BLaER1 treated with 17β-estradiol and CSF1 and Interleukin-3, amounts not matched to agents 10 nM and 100 nM (cell line): ENCODE data around the gene MUSK.
"Not testable (repeated sequence)": the region's sequence is repeated elsewhere in the genome, so short reads cannot be mapped to it uniquely, and the experiment has no call there.

Experiments
- H3K27ac ChIP-seq, 11 experiments: shearing (Covaris generic); formaldehyde crosslinking; 2 replicates each; pipeline ENCODE4 v1.8.1; 2022
- H3K27me3 ChIP-seq, 11 experiments: shearing (Covaris generic); formaldehyde crosslinking; 2 replicates each; pipeline ENCODE4 v1.8.1; 2022
- H3K36me3 ChIP-seq, 11 experiments: shearing (Covaris generic); formaldehyde crosslinking; 2 replicates each; pipeline ENCODE4 v1.8.1; 2022
- H3K4me1 ChIP-seq, 10 experiments: shearing (Covaris generic); formaldehyde crosslinking; 2 replicates each; pipeline ENCODE4 v1.8.1; 2022
- H3K4me2 ChIP-seq, 11 experiments: shearing (Covaris generic); formaldehyde crosslinking; 2 replicates each; pipeline ENCODE4 v1.8.1; 2022
- H3K4me3 ChIP-seq, 10 experiments: shearing (Covaris generic); formaldehyde crosslinking; 2 replicates each; pipeline ENCODE4 v1.8.1; 2022
- H3K9ac ChIP-seq, 11 experiments: shearing (Covaris generic); formaldehyde crosslinking; 2 replicates each; pipeline ENCODE4 v1.8.1; 2022
- H3K9me3 ChIP-seq, 11 experiments: shearing (Covaris generic); formaldehyde crosslinking; replicated peaks in 1 of 11; 2 replicates each; pipeline ENCODE4 v1.8.1; 2022
- H4K20me1 ChIP-seq, 11 experiments: shearing (Covaris generic); formaldehyde crosslinking; 2 replicates each; pipeline ENCODE4 v1.8.1; 2022
- Cebpa-rat ChIP-seq, 11 experiments: shearing (Covaris generic); IDR thresholded peaks; 2 replicates each; pipeline ENCODE4 v1.8.1; 2022

Gene MUSK

GRCh38 chr9:110808599-110808980, 140.0 kb downstream of the MUSK start:
- no peak for TF ChIP-seq Cebpa-rat (IDR thresholded peaks at IDR 0.05)
- no peak overlapping the region for H3K9ac ChIP-seq
- peaks cover 0 to 2% (median 0%) of the 10 kb centered on the region in 11 experiments; a peak in 2 of 22 replicates for H3K9me3 ChIP-seq
- no peak overlapping the region for H3K4me3 ChIP-seq
- H3K27ac ChIP-seq = no peak overlapping the region
- no peaks in the 10 kb centered on the region for H4K20me1 ChIP-seq
- H3K36me3 ChIP-seq = no peaks in the 10 kb centered on the region
- peaks cover 0 to 4% (median 0%) of the 10 kb centered on the region in 10 experiments; a peak in 2 of 20 replicates for H3K4me1 ChIP-seq
- H3K4me2 ChIP-seq = no peak overlapping the region
- H3K27me3 ChIP-seq = no peaks in the 10 kb centered on the region

- Histone ChIP-seq H3K27me3 (no peaks in the 10 kb centered on the region), H3K27ac (no peak overlapping the region), H3K4me2 (no peak overlapping the region), H3K9ac (no peak overlapping the region), H3K4me3 (no peak overlapping the region), H4K20me1 (no peaks in the 10 kb centered on the region), H3K36me3 (no peaks in the 10 kb centered on the region), H3K9me3 (peaks cover 0 to 8% (median 0%) of the 10 kb centered on the region in 11 experiments; a peak in 4 of 22 replicates), H3K4me1 (no peaks in the 10 kb centered on the region)
- no peak for TF ChIP-seq Cebpa-rat (IDR thresholded peaks at IDR 0.05)
Measured at GRCh38 chr9:110809038-110809595, 140.5 kb downstream of the MUSK start.

- no peaks in the 10 kb centered on the region for H3K27me3 ChIP-seq
- peaks cover 0 to 10% (median 0%) of the 10 kb centered on the region in 11 experiments; a peak in 4 of 22 replicates for H3K9me3 ChIP-seq
- no peaks in the 10 kb centered on the region for H3K36me3 ChIP-seq
- no peak overlapping the region for H3K4me3 ChIP-seq
- H3K4me1 ChIP-seq = peaks cover 0 to 6% (median 0%) of the 10 kb centered on the region in 10 experiments; a peak in 4 of 20 replicates
- H3K27ac ChIP-seq = no peak overlapping the region
- no peaks in the 10 kb centered on the region for H4K20me1 ChIP-seq
- TF ChIP-seq Cebpa-rat (IDR thresholded peaks at IDR 0.05) = no peak
- H3K4me2 ChIP-seq = no peak overlapping the region
- no peak overlapping the region for H3K9ac ChIP-seq
Measured at GRCh38 chr9:110810262-110810976, 141.8 kb downstream of the MUSK start.

DNA sequence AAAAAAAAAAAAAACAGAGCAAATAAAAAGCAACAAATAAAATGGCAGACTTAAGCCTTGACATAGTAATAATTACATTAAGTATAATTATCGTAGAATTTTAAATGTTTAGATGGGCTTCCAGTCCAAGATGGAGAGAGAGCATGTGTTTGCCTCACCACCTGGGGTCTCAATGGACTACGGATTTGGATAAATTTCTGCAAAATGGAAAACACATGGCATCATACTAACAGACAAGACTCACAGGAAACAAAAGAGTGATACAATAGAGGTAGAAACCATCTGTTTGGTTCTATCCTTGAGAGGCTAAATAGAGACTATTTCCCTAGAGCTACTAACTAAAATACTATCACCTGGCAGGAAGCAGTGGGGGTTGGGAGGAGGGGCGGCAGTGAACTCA, 144.3 kb downstream of the MUSK start:
- H3K4me3 ChIP-seq = no peak overlapping the region
- H3K27ac ChIP-seq = no peak overlapping the region
- no peak for TF ChIP-seq Cebpa-rat (IDR thresholded peaks at IDR 0.05)

GRCh38 chr9:110814159-110814558, 145.6 kb downstream of the MUSK start:
- Histone ChIP-seq H3K27ac (no peak overlapping the region), H3K4me2 (no peak overlapping the region), H4K20me1 (no peaks in the 10 kb centered on the region), H3K9me3 (peaks cover 0 to 10% (median 0%) of the 10 kb centered on the region in 11 experiments; a peak in 4 of 22 replicates), H3K27me3 (no peaks in the 10 kb centered on the region), H3K4me1 (peaks cover 0 to 11% (median 0%) of the 10 kb centered on the region in 10 experiments; a peak in 4 of 20 replicates), H3K36me3 (no peaks in the 10 kb centered on the region), H3K4me3 (no peak overlapping the region), H3K9ac (no peak overlapping the region)
- no peak for TF ChIP-seq Cebpa-rat (IDR thresholded peaks at IDR 0.05)

More for the DNA sequence above, 144.3 kb downstream of the MUSK start:
- Histone ChIP-seq H3K4me2 (no peak overlapping the region), H3K9ac (no peak overlapping the region), H3K4me1 (peaks cover 0 to 11% (median 0%) of the 10 kb centered on the region in 10 experiments; a peak in 4 of 20 replicates), H3K36me3 (no peaks in the 10 kb centered on the region), H4K20me1 (no peaks in the 10 kb centered on the region), H3K27me3 (no peaks in the 10 kb centered on the region), H3K9me3 (peaks cover 0 to 10% (median 0%) of the 10 kb centered on the region in 11 experiments; a peak in 4 of 22 replicates)

DNA sequence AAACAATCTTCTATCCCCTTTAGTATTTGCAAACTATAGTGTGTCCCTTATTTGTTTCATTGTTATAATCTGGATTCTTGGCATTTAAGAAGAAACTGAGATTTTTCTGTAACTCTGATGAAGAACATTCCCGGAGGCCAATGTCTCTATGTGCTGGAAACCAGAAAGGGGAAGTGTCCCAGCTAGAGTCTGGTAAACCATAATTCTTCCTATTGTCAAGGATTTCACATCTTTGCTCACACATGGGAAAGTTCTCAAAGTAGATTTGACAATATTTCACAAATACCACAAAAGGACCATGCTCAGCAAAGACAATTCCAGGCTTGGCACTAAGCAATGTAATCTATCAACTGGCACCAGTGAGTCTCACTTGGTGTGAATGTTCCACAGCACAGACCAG, 146.8 kb downstream of the MUSK start:
- H3K27ac ChIP-seq = no peak overlapping the region; a peak in 2 of 22 replicates
- peak overlapping the region in 2 of 11 experiments; percentile 48 to 58; a peak in 3 of 22 replicates for H3K4me2 ChIP-seq
- H4K20me1 ChIP-seq = no peaks in the 10 kb centered on the region
- no peak overlapping the region for H3K9ac ChIP-seq
- peaks cover 0 to 10% (median 0%) of the 10 kb centered on the region in 11 experiments; a peak in 4 of 22 replicates for H3K9me3 ChIP-seq
- H3K4me3 ChIP-seq = no peak overlapping the region
- peaks cover 0 to 11% (median 0%) of the 10 kb centered on the region in 10 experiments; a peak in 4 of 20 replicates for H3K4me1 ChIP-seq
- no peak for TF ChIP-seq Cebpa-rat (IDR thresholded peaks at IDR 0.05)
- no peaks in the 10 kb centered on the region for H3K27me3 ChIP-seq
- no peaks in the 10 kb centered on the region for H3K36me3 ChIP-seq

GRCh38 chr9:110820381-110820780, 151.8 kb downstream of the MUSK start:
- H3K27ac ChIP-seq = no peak overlapping the region
- TF ChIP-seq Cebpa-rat (IDR thresholded peaks at IDR 0.05) = no peak

DNA sequence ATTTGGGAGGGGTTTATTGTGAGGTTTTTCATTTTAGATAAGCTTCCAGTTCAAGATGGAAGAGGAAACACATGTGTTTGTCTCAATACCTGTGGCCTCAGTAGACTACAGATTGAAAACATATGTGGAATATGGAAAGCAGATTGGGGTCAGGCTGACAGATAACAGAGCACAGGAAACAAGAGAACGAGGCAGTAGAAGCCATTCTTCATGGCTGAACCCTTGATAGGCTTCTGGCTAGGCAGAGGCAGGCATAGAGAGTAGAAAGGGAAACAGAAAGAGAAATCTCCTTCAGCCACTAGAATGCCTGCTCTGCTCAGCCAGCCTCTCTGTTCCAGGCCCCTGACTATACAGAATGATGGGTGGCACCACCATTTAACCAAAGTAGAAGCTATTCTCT, 152.5 kb downstream of the MUSK start:
- Histone ChIP-seq H3K27ac (no peak overlapping the region), H3K4me1 (no peaks in the 10 kb centered on the region), H3K9ac (no peak overlapping the region), H3K4me2 (no peak overlapping the region), H3K9me3 (peaks cover 0 to 11% (median 4%) of the 10 kb centered on the region in 11 experiments; a peak in 2 of 22 replicates), H4K20me1 (no peaks in the 10 kb centered on the region), H3K4me3 (no peak overlapping the region), H3K36me3 (no peaks in the 10 kb centered on the region), H3K27me3 (no peaks in the 10 kb centered on the region)
- TF ChIP-seq Cebpa-rat (IDR thresholded peaks at IDR 0.05) = no peak

More at GRCh38 chr9:110820381-110820780, 151.8 kb downstream of the MUSK start:
- H4K20me1 ChIP-seq = no peaks in the 10 kb centered on the region
- peaks cover 0 to 5% (median 0%) of the 10 kb centered on the region in 10 experiments; a peak in 4 of 20 replicates for H3K4me1 ChIP-seq
- no peak overlapping the region for H3K4me3 ChIP-seq
- no peak overlapping the region for H3K4me2 ChIP-seq
- H3K9ac ChIP-seq = no peak overlapping the region
- H3K27me3 ChIP-seq = no peaks in the 10 kb centered on the region
- H3K9me3 ChIP-seq = peaks cover 0 to 11% (median 4%) of the 10 kb centered on the region in 11 experiments; a peak in 2 of 22 replicates
- no peaks in the 10 kb centered on the region for H3K36me3 ChIP-seq

GRCh38 chr9:110825129-110825528, 156.5 kb downstream of the MUSK start:
- H3K9me3 ChIP-seq = peaks cover 0 to 11% (median 4%) of the 10 kb centered on the region in 11 experiments; a peak in 2 of 22 replicates
- H3K4me3 ChIP-seq, H3K9ac ChIP-seq, H3K4me1 ChIP-seq, H3K27me3 ChIP-seq, H4K20me1 ChIP-seq, H3K4me2 ChIP-seq, H3K27ac ChIP-seq, H3K36me3 ChIP-seq: not testable (repeated sequence)
